Subcutaneous adipose tissue (tissue), 4 donors: ENCODE results near the gene MAPKAP1. TPM values are rescaled to one million over a fixed set of nuclear protein-coding genes. Genes with fewer than 3 reads are reported as not detected.

Experiments used
- CTCF ChIP-seq: fragments of 450-650 bp; IDR thresholded peaks from one replicate; pipeline ENCODE4 v1.5.1; 2016; ENCODE audit warnings: low read depth, mild to moderate bottlenecking, control low read depth, antibody characterized with exemption, moderate library complexity
- total RNA-seq, 4 donors: library from RNA; depleted of rRNA; stranded (reverse); fragments of >200 nt; gene quantifications; one replicate each; pipeline ENCODE4 v1.1.0, GENCODE V29; 2016

Gene MAPKAP1
- total RNA-seq, 4 donors from 2014 or later: 64.4 to 146 (median 83.9) TPM

GRCh38 chr9:125540497-125540896, 166.5 kb downstream of the MAPKAP1 start:
- no peak for TF ChIP-seq CTCF

- no peak for TF ChIP-seq CTCF
Measured at GRCh38 chr9:125538092-125538473, 168.9 kb downstream of the MAPKAP1 start.

GRCh38 chr9:125537442-125538091, 169.4 kb downstream of the MAPKAP1 start:
- no peak for TF ChIP-seq CTCF

- no peak for TF ChIP-seq CTCF
Measured at GRCh38 chr9:125536776-125537175, 170.2 kb downstream of the MAPKAP1 start.

GRCh38 chr9:125536167-125536772, 170.7 kb downstream of the MAPKAP1 start:
- TF ChIP-seq CTCF: no peak

- TF ChIP-seq CTCF: no peak
Measured at GRCh38 chr9:125534971-125535701, 171.9 kb downstream of the MAPKAP1 start.
